SU-DHL-6 (cell line): ENCODE measurements around the gene SOHLH2.

Experiments
- EZH2phosphoT487 ChIP-seq: fragments of 200-600 bp; sonication (generic), shearing (Covaris generic); conservative IDR thresholded peaks from 2 replicates; pipeline ENCODE4 v1.6.1; 2018; ENCODE audit warnings: mild to moderate bottlenecking, antibody characterized with exemption, low read length, moderate library complexity, mixed read lengths
- TF ChIP-seq, protein P1 (sequence below): fragments of 200-600 bp; sonication (generic); IDR thresholded peaks from one replicate; pipeline ENCODE4 v1.5.1; 2017; ENCODE audit warnings: antibody characterized with exemption, mild to moderate bottlenecking, low read length, moderate library complexity; ENCODE audit not compliant: insufficient read depth, poor library complexity, severe bottlenecking

- TF ChIP-seq, protein P1, sequence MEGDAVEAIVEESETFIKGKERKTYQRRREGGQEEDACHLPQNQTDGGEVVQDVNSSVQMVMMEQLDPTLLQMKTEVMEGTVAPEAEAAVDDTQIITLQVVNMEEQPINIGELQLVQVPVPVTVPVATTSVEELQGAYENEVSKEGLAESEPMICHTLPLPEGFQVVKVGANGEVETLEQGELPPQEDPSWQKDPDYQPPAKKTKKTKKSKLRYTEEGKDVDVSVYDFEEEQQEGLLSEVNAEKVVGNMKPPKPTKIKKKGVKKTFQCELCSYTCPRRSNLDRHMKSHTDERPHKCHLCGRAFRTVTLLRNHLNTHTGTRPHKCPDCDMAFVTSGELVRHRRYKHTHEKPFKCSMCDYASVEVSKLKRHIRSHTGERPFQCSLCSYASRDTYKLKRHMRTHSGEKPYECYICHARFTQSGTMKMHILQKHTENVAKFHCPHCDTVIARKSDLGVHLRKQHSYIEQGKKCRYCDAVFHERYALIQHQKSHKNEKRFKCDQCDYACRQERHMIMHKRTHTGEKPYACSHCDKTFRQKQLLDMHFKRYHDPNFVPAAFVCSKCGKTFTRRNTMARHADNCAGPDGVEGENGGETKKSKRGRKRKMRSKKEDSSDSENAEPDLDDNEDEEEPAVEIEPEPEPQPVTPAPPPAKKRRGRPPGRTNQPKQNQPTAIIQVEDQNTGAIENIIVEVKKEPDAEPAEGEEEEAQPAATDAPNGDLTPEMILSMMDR, result no peak
- no peak for TF ChIP-seq EZH2phosphoT487
Observed at GRCh38 chr13:36134632-36135031, 79.7 kb downstream of the SOHLH2 start.
